GM23248 (cell line): Measurements from ENCODE around the gene ADAM12. TPM values are rescaled to one million over a fixed set of nuclear protein-coding genes. Genes with fewer than 3 reads are reported as not detected.

Source experiments
- DNase-seq: peaks from one replicate; pipeline ENCODE4 v3.0.0-alpha.2; 2015
- H2AFZ ChIP-seq: fragments of 200-600 bp; sonication (generic); 2 replicates; pipeline ENCODE4 v1.6.1; 2016; ENCODE audit warnings: antibody characterized with exemption
- H3F3A ChIP-seq: fragments of 200-600 bp; sonication (generic); 2 replicates; pipeline ENCODE4 v1.6.1; 2016; ENCODE audit warnings: mild to moderate bottlenecking, antibody characterized with exemption, mixed run types; ENCODE audit not compliant: insufficient read depth
- H3K27ac ChIP-seq: fragments of 200-600 bp; sonication (generic); 2 replicates; pipeline ENCODE4 v1.5.1; 2016; ENCODE audit warnings: mild to moderate bottlenecking
- H3K27me3 ChIP-seq: fragments of 200-600 bp; sonication (generic); replicated peaks from 2 replicates; pipeline ENCODE4 v1.6.1; 2016; ENCODE audit warnings: mild to moderate bottlenecking; ENCODE audit not compliant: insufficient read depth
- H3K36me3 ChIP-seq: fragments of 200-600 bp; sonication (generic); 2 replicates; pipeline ENCODE4 v1.6.1; 2016; ENCODE audit warnings: low read depth, mild to moderate bottlenecking
- H3K4me1 ChIP-seq: fragments of 200-600 bp; sonication (generic); 2 replicates; pipeline ENCODE4 v1.6.1; 2016; ENCODE audit warnings: mild to moderate bottlenecking; ENCODE audit not compliant: insufficient read depth
- H3K4me2 ChIP-seq: fragments of 200-600 bp; sonication (generic); one replicate; pipeline ENCODE4 v1.6.1; 2016; ENCODE audit warnings: mild to moderate bottlenecking; ENCODE audit not compliant: unreplicated experiment
- H3K4me3 ChIP-seq: fragments of 200-600 bp; sonication (generic); 2 replicates; pipeline ENCODE4 v1.5.1; 2016; ENCODE audit warnings: mild to moderate bottlenecking
- H3K79me2 ChIP-seq: fragments of 200-600 bp; sonication (generic); 2 replicates; pipeline ENCODE4 v1.6.1; 2016; ENCODE audit warnings: mild to moderate bottlenecking; ENCODE audit not compliant: insufficient read depth
- H3K9ac ChIP-seq: fragments of 200-600 bp; sonication (generic); 2 replicates; pipeline ENCODE4 v1.6.1; 2016; ENCODE audit warnings: mild to moderate bottlenecking
- H3K9me2 ChIP-seq: fragments of 200-600 bp; sonication (generic); 2 replicates; pipeline ENCODE4 v1.6.1; 2016; ENCODE audit warnings: mixed run types, mild to moderate bottlenecking, moderate library complexity; ENCODE audit not compliant: insufficient read depth
- H3K9me3 ChIP-seq: fragments of 200-600 bp; sonication (generic); one replicate; pipeline ENCODE4 v1.6.1; 2017; ENCODE audit warnings: low read depth
- H4K20me1 ChIP-seq: fragments of 200-600 bp; sonication (generic); 2 replicates; pipeline ENCODE4 v1.6.0; 2016; ENCODE audit not compliant: insufficient read depth
- EZH2 ChIP-seq: fragments of 200-600 bp; sonication (generic); IDR thresholded peaks from 2 replicates; pipeline ENCODE4 v1.6.1; 2018; ENCODE audit warnings: antibody characterized with exemption, mild to moderate bottlenecking; ENCODE audit not compliant: insufficient read depth, poor library complexity, severe bottlenecking
- EZH2phosphoT487 ChIP-seq: fragments of 200-600 bp; sonication (generic); IDR thresholded peaks from 2 replicates; pipeline ENCODE4 v1.6.1; 2018; ENCODE audit warnings: antibody characterized with exemption, moderate library complexity, mild to moderate bottlenecking, low read depth; ENCODE audit not compliant: insufficient read depth
- WGBS, 2 experiments: methylation state at CpG; one replicate each; pipeline ENCODE4 v1.1.6; 2015 to 2017; ENCODE audit warnings: low lambda C conversion rate in 2 of 2, low coverage in 1 of 2; ENCODE audit errors: missing lambda C conversion rate in 2 of 2; 5-methylcytosine and 5-hydroxymethylcytosine counted together
- in situ Hi-C: fragments of 300-500 bp; cut with MboI; formaldehyde crosslinking; loops from 2 replicates; pipeline ENCODE4 v1.15.0; 2020
- polyA plus RNA-seq: library from polyadenylated mRNA; unstranded; fragments of >200 nt; fragmentation: Nextera tagmentation; extraction: Ambion mirVana; gene quantifications from 2 replicates; pipeline ENCODE4 v1.2.1, GENCODE V29; 2016
- total RNA-seq: library from RNA; depleted of rRNA; stranded (reverse); fragments of >200 nt; shearing (Covaris generic); gene quantifications from 2 replicates; pipeline ENCODE4 v1.2.3, GENCODE V29; 2014

ADAM12 gene
- total and polyA plus RNA-seq, 2 experiments from 2014 or later = 58.4 to 127 TPM

DNA sequence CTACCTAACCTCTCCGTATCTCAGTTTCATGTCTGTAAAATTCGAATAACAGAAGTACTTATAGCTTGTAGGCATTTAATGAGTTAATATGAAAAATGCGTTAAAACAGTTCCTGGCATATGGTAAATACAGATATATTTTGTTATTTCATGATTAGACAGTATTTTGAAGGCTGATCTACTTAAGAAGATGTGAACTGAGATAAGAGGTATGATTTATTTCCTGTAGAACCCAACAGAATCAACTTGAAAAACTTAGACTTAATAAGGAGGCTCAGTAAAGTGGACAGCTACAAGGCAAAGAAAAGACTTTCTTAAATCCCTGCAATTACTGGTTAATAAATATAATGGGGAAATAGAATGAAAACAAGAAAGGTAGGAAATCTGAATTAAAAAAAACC is 388.6 kb downstream of the ADAM12 start:
- H3K9me2 ChIP-seq = no peaks in the 10 kb centered on the region
- in situ Hi-C loops = loop anchor here (25.0 kb wide), 1 partner anchor 738 kb away; no protein-coding TSS in a partner anchor
- H3K36me3 ChIP-seq = no peaks in the 10 kb centered on the region
- no peak overlapping the region for H3K27ac ChIP-seq
- no peaks in the 10 kb centered on the region for H3K9me3 ChIP-seq
- TF ChIP-seq EZH2phosphoT487 = no peak
- TF ChIP-seq EZH2 = no peak
- no peak for DNase-seq
- H3K4me1 ChIP-seq = no peaks in the 10 kb centered on the region
- H3K79me2 ChIP-seq = no peaks in the 10 kb centered on the region
- H3K4me3 ChIP-seq = no peak overlapping the region
- WGBS, 2 experiments = 94 to 97% methylated on average over 3 of the region's 3 CpGs
- no peak overlapping the region for H3K9ac ChIP-seq
- H3K4me2 ChIP-seq = no peak overlapping the region
- H2AFZ ChIP-seq = no peak overlapping the region
- H3F3A ChIP-seq = no peaks in the 10 kb centered on the region
- H3K27me3 ChIP-seq = no peaks in the 10 kb centered on the region
- H4K20me1 ChIP-seq = no peaks in the 10 kb centered on the region

DNA sequence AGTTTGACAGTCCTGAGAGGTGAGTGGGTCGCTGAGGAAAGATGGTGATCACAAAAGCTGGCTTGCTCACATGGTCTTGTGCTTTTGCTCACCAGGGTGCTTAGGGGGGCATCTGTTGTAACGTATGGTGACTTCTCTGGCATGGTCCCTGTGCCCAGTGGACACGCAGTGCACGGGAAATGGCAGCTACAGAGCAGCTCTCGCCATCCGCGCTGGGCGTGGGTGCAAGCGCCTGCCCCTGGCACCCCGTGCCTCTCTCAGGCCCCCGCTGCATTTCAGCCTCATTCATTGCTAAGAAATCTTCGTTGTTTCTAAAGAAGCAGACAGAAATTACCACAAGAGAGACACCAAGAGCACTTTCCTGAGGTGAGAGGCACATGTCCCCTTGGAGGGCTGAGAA is 390.7 kb downstream of the ADAM12 start:
- 92 to 94% methylated on average over 12 of the region's 12 CpGs for WGBS, 2 experiments
- in situ Hi-C loops = loop anchor here (25.0 kb wide), 1 partner anchor 740 kb away; no protein-coding TSS in a partner anchor

GRCh38 chr10:125995726-125996304 is 392.5 kb downstream of the ADAM12 start:
- DNase-seq = no peak
- in situ Hi-C loops = loop anchor here (25.0 kb wide), 1 partner anchor 741 kb away; no protein-coding TSS in a partner anchor
- H3F3A ChIP-seq = no peaks in the 10 kb centered on the region
- no peaks in the 10 kb centered on the region for H3K36me3 ChIP-seq
- H3K27ac ChIP-seq = no peak overlapping the region
- no peaks in the 10 kb centered on the region for H4K20me1 ChIP-seq
- no peaks in the 10 kb centered on the region for H3K27me3 ChIP-seq
- no peak overlapping the region for H2AFZ ChIP-seq
- TF ChIP-seq EZH2phosphoT487 (no peak), EZH2 (no peak)
- no peak overlapping the region for H3K9ac ChIP-seq
- H3K4me3 ChIP-seq = no peak overlapping the region
- no peaks in the 10 kb centered on the region for H3K9me2 ChIP-seq
- H3K9me3 ChIP-seq = no peaks in the 10 kb centered on the region
- H3K79me2 ChIP-seq = no peaks in the 10 kb centered on the region
- no peaks in the 10 kb centered on the region for H3K4me1 ChIP-seq
- 93 to 95% methylated on average over 9 of the region's 9 CpGs for WGBS, 2 experiments
- no peak overlapping the region for H3K4me2 ChIP-seq

More for the DNA sequence above, 390.7 kb downstream of the ADAM12 start:
- Histone ChIP-seq H3F3A (no peaks in the 10 kb centered on the region), H4K20me1 (no peaks in the 10 kb centered on the region), H3K27me3 (no peaks in the 10 kb centered on the region), H3K9ac (no peak overlapping the region), H3K4me2 (no peak overlapping the region), H3K36me3 (no peaks in the 10 kb centered on the region), H3K9me3 (no peaks in the 10 kb centered on the region), H3K4me3 (no peak overlapping the region), H2AFZ (no peak overlapping the region), H3K79me2 (no peaks in the 10 kb centered on the region), H3K4me1 (no peaks in the 10 kb centered on the region), H3K9me2 (no peaks in the 10 kb centered on the region), H3K27ac (no peak overlapping the region)
- TF ChIP-seq EZH2phosphoT487 (no peak), EZH2 (no peak)
- no peak for DNase-seq

- Histone ChIP-seq H3F3A (no peaks in the 10 kb centered on the region), H3K79me2 (no peaks in the 10 kb centered on the region), H3K9me3 (no peaks in the 10 kb centered on the region), H3K27me3 (no peaks in the 10 kb centered on the region), H4K20me1 (no peaks in the 10 kb centered on the region), H3K27ac (no peak overlapping the region), H3K36me3 (no peaks in the 10 kb centered on the region), H3K9me2 (no peaks in the 10 kb centered on the region), H3K4me2 (no peak overlapping the region), H3K4me3 (no peak overlapping the region), H3K4me1 (no peaks in the 10 kb centered on the region), H3K9ac (no peak overlapping the region), H2AFZ (no peak overlapping the region)
- 93 to 94% methylated on average over 6 of the region's 6 CpGs for WGBS, 2 experiments
- DNase-seq = no peak
- TF ChIP-seq EZH2 (no peak), EZH2phosphoT487 (no peak)
- in situ Hi-C loops = loop anchor here (25.0 kb wide), 1 partner anchor 743 kb away; no protein-coding TSS in a partner anchor
Measured at GRCh38 chr10:125994601-125995000, 393.7 kb downstream of the ADAM12 start.
